SK-N-SH (cell line): ENCODE measurements around the gene ARL4A. TPM values are rescaled to one million over a fixed set of nuclear protein-coding genes. Genes with fewer than 3 reads are reported as not detected.

ENCODE experiments used
- CTCF ChIA-PET: fragments of 300-600, 350-600 bp; formaldehyde crosslinking; extraction: SDS; loops from one replicate; lab custom pipeline; 2021; lab: Yijun Ruan, JAX
- POLR2A ChIA-PET: fragments of 350-600 bp; sonication (Branson Sonifier 250); formaldehyde crosslinking; extraction: SDS; loops from one replicate; lab custom pipeline; 2020; ENCODE audit warnings: antibody characterized with exemption, inconsistent platforms; lab: Yijun Ruan, JAX
- DNase-seq: peaks from one replicate; pipeline ENCODE4 v3.0.0; 2012
- H2AFZ ChIP-seq: fragments of 200-600 bp; sonication (generic); 2 replicates; pipeline ENCODE4 v1.8.1; 2016; ENCODE audit warnings: antibody characterized with exemption, mild to moderate bottlenecking, low read depth
- H3F3A ChIP-seq: fragments of 200-600 bp; sonication (generic); replicated peaks from 2 replicates; pipeline ENCODE3; 2016; ENCODE audit warnings: antibody characterized with exemption, mild to moderate bottlenecking; ENCODE audit not compliant: insufficient read depth
- H3K27ac ChIP-seq, 2 experiments: fragments of 200-500 bp in 1 of 2; fragments of 200-600 bp in 1 of 2; sonication (Bioruptor generic) in 1 of 2; sonication (generic), shearing (Covaris generic) in 1 of 2; 2 replicates each; pipeline versions ENCODE4 v1.5.1 to v1.6.1; 2014 to 2016; ENCODE audit warnings: low read depth in 2 of 2, inconsistent platforms in 1 of 2, low read length in 1 of 2, mild to moderate bottlenecking in 1 of 2, mixed read lengths in 1 of 2
- H3K27me3 ChIP-seq: fragments of 200-600 bp; sonication (generic), shearing (Covaris generic); 2 replicates; pipeline ENCODE4 v1.6.1; 2016; ENCODE audit warnings: mixed run types; ENCODE audit not compliant: insufficient read depth
- H3K36me3 ChIP-seq, 2 experiments: fragments of 200-500 bp in 1 of 2; fragments of 200-600 bp in 1 of 2; sonication (Bioruptor generic) in 1 of 2; sonication (generic) in 1 of 2; replicated peaks in 1 of 2; 2 replicates each; pipeline versions ENCODE3 to v1.5.1; 2014 to 2016; ENCODE audit warnings: low read length in 1 of 2, mild to moderate bottlenecking in 1 of 2; ENCODE audit not compliant: insufficient read depth in 2 of 2, control insufficient read depth in 1 of 2
- H3K4me1 ChIP-seq, 2 experiments: fragments of 200-500 bp in 1 of 2; fragments of 200-600 bp in 1 of 2; sonication (Bioruptor generic) in 1 of 2; sonication (generic), shearing (Covaris generic) in 1 of 2; 2 replicates each; pipeline versions ENCODE4 v1.5.1 to v1.6.1; 2014 to 2016; ENCODE audit warnings: low read depth in 1 of 2, low read length in 1 of 2, mixed run types in 1 of 2; ENCODE audit not compliant: insufficient read depth in 2 of 2, control insufficient read depth in 1 of 2
- H3K4me2 ChIP-seq: fragments of 200-600 bp; sonication (generic), shearing (Covaris generic); 2 replicates; pipeline ENCODE4 v1.6.1; 2017; ENCODE audit warnings: mixed run types
- H3K4me3 ChIP-seq, 2 experiments: fragments of 200-500 bp in 1 of 2; fragments of 200-600 bp in 1 of 2; sonication (Bioruptor generic) in 1 of 2; sonication (generic), shearing (Covaris generic) in 1 of 2; 2 replicates each; pipeline versions ENCODE4 v1.5.1 to v1.8.1; 2014 to 2016; ENCODE audit warnings: low read depth in 2 of 2, inconsistent platforms in 1 of 2, low read length in 1 of 2, mild to moderate bottlenecking in 1 of 2, mixed read lengths in 1 of 2, moderate library complexity in 1 of 2
- H3K79me2 ChIP-seq: fragments of 200-600 bp; sonication (generic); 2 replicates; pipeline ENCODE4 v1.8.1; 2017; ENCODE audit warnings: mild to moderate bottlenecking; ENCODE audit not compliant: insufficient read depth
- H3K9ac ChIP-seq: fragments of 200-600 bp; sonication (generic); 2 replicates; pipeline ENCODE4 v1.6.1; 2017; ENCODE audit warnings: mixed run types
- H3K9me2 ChIP-seq: fragments of 200-600 bp; sonication (generic); 2 replicates; pipeline ENCODE4 v1.6.1; 2017; ENCODE audit warnings: mixed run types
- H3K9me3 ChIP-seq: fragments of 200-600 bp; sonication (generic); 2 replicates; pipeline ENCODE4 v1.6.1; 2017; ENCODE audit warnings: mixed run types, mild to moderate bottlenecking, moderate library complexity
- H4K20me1 ChIP-seq: fragments of 200-600 bp; sonication (generic); 2 replicates; pipeline ENCODE4 v1.6.1; 2017; ENCODE audit warnings: mild to moderate bottlenecking, mixed run types; ENCODE audit not compliant: insufficient read depth
- CHD2 ChIP-seq: fragments of 150-350 bp; IDR thresholded peaks from 2 replicates; pipeline ENCODE4 v1.6.1; 2018; ENCODE audit warnings: low read length; ENCODE audit not compliant: partially characterized antibody
- EP300 ChIP-seq, 2 experiments: IDR thresholded peaks; 2 replicates each; pipeline versions ENCODE4 v1.4.0 to v1.6.1; 2012; ENCODE audit warnings: borderline replicate concordance in 1 of 2, low read depth in 1 of 2, low read length in 1 of 2
- EZH2phosphoT487 ChIP-seq: fragments of 200-600 bp; sonication (generic); IDR thresholded peaks from 2 replicates; pipeline ENCODE4 v1.6.1; 2017; ENCODE audit warnings: low read depth, mixed run types, mild to moderate bottlenecking, antibody characterized with exemption, moderate library complexity, borderline replicate concordance
- FOXJ3 ChIP-seq: sonication (generic); formaldehyde crosslinking; IDR thresholded peaks from 2 replicates; pipeline ENCODE4 v1.5.1; 2020; ENCODE audit warnings: mild to moderate bottlenecking, missing genetic modification reagents
- FOXM1 ChIP-seq: IDR thresholded peaks from 2 replicates; pipeline ENCODE4 v1.4.0; 2012; ENCODE audit warnings: low read depth, mild to moderate bottlenecking
- GABPA ChIP-seq: IDR thresholded peaks from 2 replicates; pipeline ENCODE4 v1.4.0; 2012; ENCODE audit warnings: low read depth, mild to moderate bottlenecking
- MEF2A ChIP-seq: IDR thresholded peaks from 2 replicates; pipeline ENCODE4 v1.4.0; 2012; ENCODE audit warnings: low read depth, borderline replicate concordance
- POLR2AphosphoS5 ChIP-seq: IDR thresholded peaks from 2 replicates; pipeline ENCODE4 v1.6.1; 2012; ENCODE audit warnings: low read depth, low read length
- RAD21 ChIP-seq: IDR thresholded peaks from 2 replicates; pipeline ENCODE4 v1.6.1; 2012; ENCODE audit warnings: mild to moderate bottlenecking, low read length
- RCOR1 ChIP-seq: fragments of 150-350 bp; IDR thresholded peaks from 2 replicates; pipeline ENCODE4 v1.6.1; 2017; ENCODE audit warnings: antibody characterized with exemption, low read length
- RFX5 ChIP-seq: IDR thresholded peaks from 2 replicates; pipeline ENCODE4 v1.6.1; 2012; ENCODE audit warnings: mild to moderate bottlenecking, improper control_type of control experiment, low read length
- SMC3 ChIP-seq: IDR thresholded peaks from 2 replicates; pipeline ENCODE4 v1.6.1; 2012; ENCODE audit warnings: low read depth, low read length, improper control_type of control experiment
- TAF1 ChIP-seq: IDR thresholded peaks from 2 replicates; pipeline ENCODE4 v1.6.1; 2012; ENCODE audit warnings: low read depth, mild to moderate bottlenecking, low read length, moderate library complexity, borderline replicate concordance
- whole genome bisulfite sequencing: methylation state at CpG from one replicate; pipeline ENCODE4 v1.1.6; 2017; ENCODE audit warnings: low lambda C conversion rate; 5-methylcytosine and 5-hydroxymethylcytosine counted together
- polyA plus RNA-seq, 3 experiments: library from polyadenylated mRNA; depleted of rRNA; stranded (reverse); fragments of >200 nt; gene quantifications; 2 replicates each; pipeline ENCODE4 v1.2.3, GENCODE V29; 2012
- TF ChIP-seq, protein P1 (sequence below): fragments of 150-350 bp; IDR thresholded peaks from 2 replicates; pipeline ENCODE4 v1.6.1; 2017; ENCODE audit warnings: antibody characterized with exemption, low read length, low read depth, borderline replicate concordance
- TF ChIP-seq, protein P2 (sequence below): IDR thresholded peaks from 2 replicates; pipeline ENCODE4; 2012
- TF ChIP-seq, protein P3 (sequence below): IDR thresholded peaks from 2 replicates; pipeline ENCODE4 v1.4.0; 2012; ENCODE audit warnings: low read depth
- TF ChIP-seq, protein P4 (sequence below): IDR thresholded peaks from 2 replicates; pipeline ENCODE4 v1.4.0; 2012; ENCODE audit warnings: low read depth, borderline replicate concordance
- TF ChIP-seq, protein P5 (sequence below): IDR thresholded peaks from 2 replicates; pipeline ENCODE4 v1.6.1; 2012; ENCODE audit warnings: mild to moderate bottlenecking, low read depth, low read length, moderate library complexity

The ARL4A gene
- polyA plus RNA-seq, 1 of the 3 experiments (the other 2 are of a cell fraction): 5.5 TPM

DNA sequence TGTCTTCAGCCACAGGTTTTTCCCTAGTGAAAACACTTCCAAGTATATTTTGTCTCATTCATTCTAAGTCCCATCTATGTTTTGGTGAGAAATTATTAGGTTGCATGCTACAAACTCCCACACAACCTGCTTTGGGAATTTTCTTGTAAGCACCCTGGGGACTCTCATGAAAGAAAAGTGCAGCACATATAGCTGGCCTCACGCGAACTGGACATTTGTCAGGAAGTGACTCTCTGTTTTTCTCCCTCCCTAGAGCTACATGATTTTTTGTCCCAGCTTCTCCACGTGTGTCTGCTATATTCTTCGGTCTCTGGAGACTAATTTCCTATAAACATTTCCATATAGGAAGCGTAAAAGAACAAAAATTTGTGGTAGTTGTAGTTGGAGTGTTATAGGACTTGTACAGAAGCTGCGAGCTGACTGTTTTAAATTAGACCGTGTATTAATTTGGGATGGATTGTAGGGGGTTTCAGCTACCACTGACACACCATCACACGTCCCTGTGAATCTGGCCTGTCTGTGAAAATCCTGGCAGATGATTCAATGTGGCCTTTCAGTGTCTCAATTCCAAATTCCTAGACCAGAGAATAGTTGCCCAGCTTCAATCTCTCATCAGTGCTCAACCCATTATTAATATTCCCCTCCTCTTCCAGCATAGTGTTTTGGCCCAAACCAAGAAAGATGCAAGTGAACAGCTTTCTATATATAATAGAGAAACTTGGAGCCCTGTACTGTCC is 40.2 kb downstream of the ARL4A start:
- CTCF ChIA-PET: interaction anchor here (0.7 to 3.4 kb wide), 3 partner anchors 17 to 41 kb away, joined by 3 to 20 read pairs (median 4); partner anchors contain the start of gene ARL4A
- POLR2A ChIA-PET: no interaction called here
- Histone ChIP-seq H3K9ac (no peak overlapping the region), H3K4me3 (no peak overlapping the region), H3K4me2 (no peak overlapping the region), H3K9me3 (no peaks in the 10 kb centered on the region), H3K36me3 (no peaks in the 10 kb centered on the region), H3K79me2 (no peaks in the 10 kb centered on the region), H4K20me1 (no peaks in the 10 kb centered on the region), H3K9me2 (0 out of 2 replicates have a peak, but pooled peaks cover 3% of the 10 kb centered on the region), H3K4me1 (peaks cover 0 to 5% of the 10 kb centered on the region in 2 experiments; a peak in 2 of 4 replicates), H3K27me3 (no peaks in the 10 kb centered on the region), H3K27ac (no peak overlapping the region), H2AFZ (no peak overlapping the region), H3F3A (no peaks in the 10 kb centered on the region)
- TF ChIP-seq, protein P1, sequence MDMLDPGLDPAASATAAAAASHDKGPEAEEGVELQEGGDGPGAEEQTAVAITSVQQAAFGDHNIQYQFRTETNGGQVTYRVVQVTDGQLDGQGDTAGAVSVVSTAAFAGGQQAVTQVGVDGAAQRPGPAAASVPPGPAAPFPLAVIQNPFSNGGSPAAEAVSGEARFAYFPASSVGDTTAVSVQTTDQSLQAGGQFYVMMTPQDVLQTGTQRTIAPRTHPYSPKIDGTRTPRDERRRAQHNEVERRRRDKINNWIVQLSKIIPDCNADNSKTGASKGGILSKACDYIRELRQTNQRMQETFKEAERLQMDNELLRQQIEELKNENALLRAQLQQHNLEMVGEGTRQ: no peak
- TF ChIP-seq FOXJ3 (CRISPR knock-in tag): no peak
- TF ChIP-seq, protein P2, sequence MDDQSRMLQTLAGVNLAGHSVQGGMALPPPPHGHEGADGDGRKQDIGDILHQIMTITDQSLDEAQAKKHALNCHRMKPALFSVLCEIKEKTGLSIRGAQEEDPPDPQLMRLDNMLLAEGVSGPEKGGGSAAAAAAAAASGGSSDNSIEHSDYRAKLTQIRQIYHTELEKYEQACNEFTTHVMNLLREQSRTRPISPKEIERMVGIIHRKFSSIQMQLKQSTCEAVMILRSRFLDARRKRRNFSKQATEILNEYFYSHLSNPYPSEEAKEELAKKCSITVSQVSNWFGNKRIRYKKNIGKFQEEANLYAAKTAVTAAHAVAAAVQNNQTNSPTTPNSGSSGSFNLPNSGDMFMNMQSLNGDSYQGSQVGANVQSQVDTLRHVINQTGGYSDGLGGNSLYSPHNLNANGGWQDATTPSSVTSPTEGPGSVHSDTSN: no peak
- no peak for TF ChIP-seq POLR2AphosphoS5
- TF ChIP-seq RCOR1: no peak
- no peak for TF ChIP-seq CHD2
- TF ChIP-seq EP300 (IDR thresholded peaks at IDR 0.05; ENCODE audit: borderline replicate concordance in 1 of 2, low read depth in 1 of 2, low read length in 1 of 2): no peak
- TF ChIP-seq RAD21: no peak
- TF ChIP-seq, protein P3, sequence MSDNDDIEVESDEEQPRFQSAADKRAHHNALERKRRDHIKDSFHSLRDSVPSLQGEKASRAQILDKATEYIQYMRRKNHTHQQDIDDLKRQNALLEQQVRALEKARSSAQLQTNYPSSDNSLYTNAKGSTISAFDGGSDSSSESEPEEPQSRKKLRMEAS: no peak
- TF ChIP-seq, protein P4, sequence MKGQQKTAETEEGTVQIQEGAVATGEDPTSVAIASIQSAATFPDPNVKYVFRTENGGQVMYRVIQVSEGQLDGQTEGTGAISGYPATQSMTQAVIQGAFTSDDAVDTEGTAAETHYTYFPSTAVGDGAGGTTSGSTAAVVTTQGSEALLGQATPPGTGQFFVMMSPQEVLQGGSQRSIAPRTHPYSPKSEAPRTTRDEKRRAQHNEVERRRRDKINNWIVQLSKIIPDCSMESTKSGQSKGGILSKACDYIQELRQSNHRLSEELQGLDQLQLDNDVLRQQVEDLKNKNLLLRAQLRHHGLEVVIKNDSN: no peak
- TF ChIP-seq GABPA: no peak
- TF ChIP-seq FOXM1: no peak
- TF ChIP-seq EZH2phosphoT487: no peak
- no peak for TF ChIP-seq TAF1
- TF ChIP-seq MEF2A: no peak
- TF ChIP-seq SMC3: no peak
- TF ChIP-seq, protein P5, sequence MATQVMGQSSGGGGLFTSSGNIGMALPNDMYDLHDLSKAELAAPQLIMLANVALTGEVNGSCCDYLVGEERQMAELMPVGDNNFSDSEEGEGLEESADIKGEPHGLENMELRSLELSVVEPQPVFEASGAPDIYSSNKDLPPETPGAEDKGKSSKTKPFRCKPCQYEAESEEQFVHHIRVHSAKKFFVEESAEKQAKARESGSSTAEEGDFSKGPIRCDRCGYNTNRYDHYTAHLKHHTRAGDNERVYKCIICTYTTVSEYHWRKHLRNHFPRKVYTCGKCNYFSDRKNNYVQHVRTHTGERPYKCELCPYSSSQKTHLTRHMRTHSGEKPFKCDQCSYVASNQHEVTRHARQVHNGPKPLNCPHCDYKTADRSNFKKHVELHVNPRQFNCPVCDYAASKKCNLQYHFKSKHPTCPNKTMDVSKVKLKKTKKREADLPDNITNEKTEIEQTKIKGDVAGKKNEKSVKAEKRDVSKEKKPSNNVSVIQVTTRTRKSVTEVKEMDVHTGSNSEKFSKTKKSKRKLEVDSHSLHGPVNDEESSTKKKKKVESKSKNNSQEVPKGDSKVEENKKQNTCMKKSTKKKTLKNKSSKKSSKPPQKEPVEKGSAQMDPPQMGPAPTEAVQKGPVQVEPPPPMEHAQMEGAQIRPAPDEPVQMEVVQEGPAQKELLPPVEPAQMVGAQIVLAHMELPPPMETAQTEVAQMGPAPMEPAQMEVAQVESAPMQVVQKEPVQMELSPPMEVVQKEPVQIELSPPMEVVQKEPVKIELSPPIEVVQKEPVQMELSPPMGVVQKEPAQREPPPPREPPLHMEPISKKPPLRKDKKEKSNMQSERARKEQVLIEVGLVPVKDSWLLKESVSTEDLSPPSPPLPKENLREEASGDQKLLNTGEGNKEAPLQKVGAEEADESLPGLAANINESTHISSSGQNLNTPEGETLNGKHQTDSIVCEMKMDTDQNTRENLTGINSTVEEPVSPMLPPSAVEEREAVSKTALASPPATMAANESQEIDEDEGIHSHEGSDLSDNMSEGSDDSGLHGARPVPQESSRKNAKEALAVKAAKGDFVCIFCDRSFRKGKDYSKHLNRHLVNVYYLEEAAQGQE: no peak
- no peak for TF ChIP-seq RFX5
- no peak for DNase-seq
- 70% methylated on average over 8 of the region's 8 CpGs for whole genome bisulfite sequencing
